ENCODE measurements around the gene RNF2. TPM values are rescaled to one million over a fixed set of nuclear protein-coding genes. Genes with fewer than 3 reads are reported as not detected.
"Not testable (repeated sequence)": the region's sequence is repeated elsewhere in the genome, so short reads cannot be mapped to it uniquely, and the experiment has no call there.

RNF2 gene
- polyA plus RNA-seq, 1 experiment: 49.4 TPM

- Histone ChIP-seq H3K9me3 (ENCODE audit: control insufficient read depth, insufficient read depth, low read length) (peaks cover 6% of the 10 kb centered on the region; the same call in 1 of the 2 replicates), H3K27ac (ENCODE audit: low read depth, low read length) (no peak overlapping the region), H3K4me3 (ENCODE audit: low read depth, low read length) (no peak overlapping the region), H3K27me3 (ENCODE audit: control insufficient read depth, insufficient read depth, low read length) (no peaks in the 10 kb centered on the region)
- no peak for DNase-seq (ENCODE audit: low read depth, low spot score)
- CTCF ChIA-PET: no interaction called here
- TF ChIP-seq CTCF (IDR thresholded peaks at IDR 0.05; ENCODE audit: low read depth, low read length): no peak
- POLR2A ChIA-PET: no interaction called here
These were observed 12.8 kb downstream of the RNF2 start for GRCh38 chr1:185058110-185058509.

- Histone ChIP-seq H3K4me3 (ENCODE audit: low read depth, low read length) (no peak overlapping the region), H3K27me3 (ENCODE audit: control insufficient read depth, insufficient read depth, low read length) (no peaks in the 10 kb centered on the region), H3K9me3 (ENCODE audit: control insufficient read depth, insufficient read depth, low read length) (peaks cover 6% of the 10 kb centered on the region; the same call in 1 of the 2 replicates), H3K27ac (ENCODE audit: low read depth, low read length) (no peak overlapping the region)
- TF ChIP-seq CTCF (IDR thresholded peaks at IDR 0.05; ENCODE audit: low read depth, low read length): no peak
- ChIA-PET CTCF (no interaction called here), POLR2A (no interaction called here)
- no peak for DNase-seq (ENCODE audit: low read depth, low spot score)
These were observed 13.5 kb downstream of the RNF2 start for GRCh38 chr1:185058876-185059275.

GRCh38 chr1:185059950-185060571 lies 14.7 kb downstream of the RNF2 start:
- CTCF ChIA-PET: no interaction called here
- DNase-seq (ENCODE audit: low read depth, low spot score): no peak
- H3K4me3 ChIP-seq (ENCODE audit: low read depth, low read length): no peak overlapping the region
- POLR2A ChIA-PET: no interaction called here
- H3K27me3 ChIP-seq (ENCODE audit: control insufficient read depth, insufficient read depth, low read length): no peaks in the 10 kb centered on the region
- no peak for TF ChIP-seq CTCF (IDR thresholded peaks at IDR 0.05; ENCODE audit: low read depth, low read length)
- no peak overlapping the region for H3K27ac ChIP-seq (ENCODE audit: low read depth, low read length)
- H3K9me3 ChIP-seq (ENCODE audit: control insufficient read depth, insufficient read depth, low read length): no peaks in the 10 kb centered on the region

- DNase-seq (ENCODE audit: low read depth, low spot score): no peak
- ChIA-PET CTCF (interaction anchor here (0.6 to 1.4 kb wide), 3 partner anchors 17 to 240 kb away, joined by 3 to 5 read pairs (median 3); partner anchors contain the start of gene RNF2), POLR2A (no interaction called here)
- no peak overlapping the region for H3K4me3 ChIP-seq (ENCODE audit: low read depth, low read length)
- TF ChIP-seq CTCF (IDR thresholded peaks at IDR 0.05; ENCODE audit: low read depth, low read length): no peak
- H3K27me3 ChIP-seq (ENCODE audit: control insufficient read depth, insufficient read depth, low read length): no peaks in the 10 kb centered on the region
- H3K9me3 ChIP-seq (ENCODE audit: control insufficient read depth, insufficient read depth, low read length): no peaks in the 10 kb centered on the region
- H3K27ac ChIP-seq (ENCODE audit: low read depth, low read length): no peak overlapping the region
These were observed 17.5 kb downstream of the RNF2 start for GRCh38 chr1:185062710-185063370.

- no peaks in the 10 kb centered on the region for H3K27me3 ChIP-seq (ENCODE audit: control insufficient read depth, insufficient read depth, low read length)
- H3K9me3 ChIP-seq (ENCODE audit: control insufficient read depth, insufficient read depth, low read length): no peaks in the 10 kb centered on the region
- POLR2A ChIA-PET: no interaction called here
- no peak overlapping the region for H3K27ac ChIP-seq (ENCODE audit: low read depth, low read length)
- CTCF ChIA-PET: interaction anchor here (0.6 kb wide), 1 partner anchor 15 kb away, joined by 3 read pairs; no protein-coding TSS in a partner anchor
- DNase-seq (ENCODE audit: low read depth, low spot score): no peak
- no peak overlapping the region for H3K4me3 ChIP-seq (ENCODE audit: low read depth, low read length)
- TF ChIP-seq CTCF (IDR thresholded peaks at IDR 0.05; ENCODE audit: low read depth, low read length): no peak
These were observed 18.4 kb downstream of the RNF2 start for GRCh38 chr1:185063719-185064118.

GRCh38 chr1:185065006-185065405 lies 19.6 kb downstream of the RNF2 start:
- H3K4me3 ChIP-seq (ENCODE audit: low read depth, low read length); POLR2A ChIA-PET; H3K27me3 ChIP-seq (ENCODE audit: control insufficient read depth, insufficient read depth, low read length); H3K9me3 ChIP-seq (ENCODE audit: control insufficient read depth, insufficient read depth, low read length); DNase-seq (ENCODE audit: low read depth, low spot score); H3K27ac ChIP-seq (ENCODE audit: low read depth, low read length): not testable (repeated sequence)
- CTCF ChIA-PET: interaction anchor here (0.6 to 1.1 kb wide), 2 partner anchors 72 to 259 kb away, joined by 3 to 4 read pairs; no protein-coding TSS in a partner anchor
